WTC11 (cell line): ENCODE measurements around the gene SUCLG2. TPM values are rescaled to one million over a fixed set of nuclear protein-coding genes. Genes with fewer than 3 reads are reported as not detected.

Experiments
- ATAC-seq: fragments of 200-7000 bp; cut with Tn5 transposase; 2 replicates; pipeline ENCODE4 v1.10.0; 2021; ENCODE audit warnings: mild to moderate bottlenecking, moderate library complexity
- CTCF ChIA-PET: fragments of 300-600 bp; sonication (Branson Sonifier 250); formaldehyde crosslinking; loops from one replicate; lab custom pipeline; 2021; ENCODE audit warnings: antibody characterized with exemption; lab: Charles Lee
- POLR2A ChIA-PET: fragments of 350-600 bp; sonication (Branson Sonifier 250); formaldehyde crosslinking; loops from one replicate; lab custom pipeline; 2021; ENCODE audit warnings: antibody characterized with exemption; lab: Charles Lee
- DNase-seq: peaks from one replicate; pipeline ENCODE4 v3.0.0; 2021; ENCODE audit warnings: low spot score
- H3K27ac Mint-ChIP-seq: 2 replicates; pipeline ENCODE4 v1.8.0; 2021; ENCODE audit warnings: mixed read lengths
- H3K27me3 Mint-ChIP-seq: 2 replicates; pipeline ENCODE4 v1.8.0; 2021; ENCODE audit warnings: low read depth, mild to moderate bottlenecking, moderate library complexity, mixed read lengths
- H3K36me3 Mint-ChIP-seq: 2 replicates; pipeline ENCODE4 v1.8.0; 2021; ENCODE audit warnings: mixed read lengths
- H3K4me1 Mint-ChIP-seq: 2 replicates; pipeline ENCODE4 v1.8.0; 2022; ENCODE audit warnings: mixed read lengths
- H3K4me3 Mint-ChIP-seq: 2 replicates; pipeline ENCODE4 v1.8.0; 2021; ENCODE audit warnings: mild to moderate bottlenecking, moderate library complexity, mixed read lengths
- H3K9me3 Mint-ChIP-seq: 2 replicates; pipeline ENCODE4 v1.8.0; 2021; ENCODE audit warnings: mixed read lengths
- ARID4B ChIP-seq: sonication (generic); formaldehyde crosslinking; IDR thresholded peaks from 2 replicates; pipeline ENCODE4 v1.8.0; 2023; ENCODE audit warnings: missing genetic modification reagents, mild to moderate bottlenecking, borderline replicate concordance
- ATF1 ChIP-seq: sonication (generic); formaldehyde crosslinking; IDR thresholded peaks from 2 replicates; pipeline ENCODE4 v1.8.1; 2023; ENCODE audit warnings: mild to moderate bottlenecking, moderate library complexity, missing genetic modification reagents
- ATF6 ChIP-seq: sonication (generic); formaldehyde crosslinking; IDR thresholded peaks from 2 replicates; pipeline ENCODE4 v1.8.1; 2023; ENCODE audit warnings: mild to moderate bottlenecking, missing genetic modification reagents
- ERG ChIP-seq: fragments of 250-450 bp; sonication (Bioruptor Pico); IDR thresholded peaks from 2 replicates; pipeline ENCODE4 v1.8.0; 2021; ENCODE audit warnings: mild to moderate bottlenecking
- ESRRA ChIP-seq: sonication (generic); formaldehyde crosslinking; IDR thresholded peaks from 2 replicates; pipeline ENCODE4 v1.8.1; 2022; ENCODE audit warnings: mild to moderate bottlenecking, missing genetic modification reagents, borderline replicate concordance
- FOXP1 ChIP-seq: sonication (generic); formaldehyde crosslinking; IDR thresholded peaks from 2 replicates; pipeline ENCODE4 v1.8.0; 2022; ENCODE audit warnings: missing genetic modification reagents, mild to moderate bottlenecking, moderate library complexity, borderline replicate concordance
- FOXP4 ChIP-seq: sonication (generic); formaldehyde crosslinking; IDR thresholded peaks from 2 replicates; pipeline ENCODE4 v1.8.0; 2022; ENCODE audit warnings: mild to moderate bottlenecking, missing genetic modification reagents
- HMGXB4 ChIP-seq: sonication (generic); formaldehyde crosslinking; IDR thresholded peaks from 2 replicates; pipeline ENCODE4 v1.8.1; 2023; ENCODE audit warnings: mild to moderate bottlenecking, moderate library complexity, missing genetic modification reagents
- KAT7 ChIP-seq: sonication (generic); formaldehyde crosslinking; IDR thresholded peaks from 2 replicates; pipeline ENCODE4 v1.8.1; 2023; ENCODE audit warnings: missing genetic modification reagents, mild to moderate bottlenecking, borderline replicate concordance
- MLX ChIP-seq: sonication (generic); formaldehyde crosslinking; IDR thresholded peaks from 2 replicates; pipeline ENCODE4 v1.8.1; 2023; ENCODE audit warnings: mild to moderate bottlenecking, missing genetic modification reagents, moderate library complexity
- NFE2L1 ChIP-seq: sonication (generic); formaldehyde crosslinking; IDR thresholded peaks from 2 replicates; pipeline ENCODE4 v1.8.1; 2023; ENCODE audit warnings: missing genetic modification reagents
- NFYB ChIP-seq: sonication (generic); formaldehyde crosslinking; conservative IDR thresholded peaks from 2 replicates; pipeline ENCODE4 v1.8.0; 2022; ENCODE audit warnings: low read depth, missing genetic modification reagents
- SMAD4 ChIP-seq: sonication (generic); formaldehyde crosslinking; IDR thresholded peaks from 2 replicates; pipeline ENCODE4 v1.8.0; 2022; ENCODE audit warnings: mild to moderate bottlenecking, missing genetic modification reagents
- TEAD4 ChIP-seq: sonication (generic); formaldehyde crosslinking; IDR thresholded peaks from 2 replicates; pipeline ENCODE4 v1.8.0; 2022; ENCODE audit warnings: mild to moderate bottlenecking, missing genetic modification reagents
- ZMAT4 ChIP-seq: fragments of 250-450 bp; sonication (Bioruptor Pico); IDR thresholded peaks from 2 replicates; pipeline ENCODE4 v1.9.0; 2021; ENCODE audit warnings: mild to moderate bottlenecking
- ZNF317 ChIP-seq: sonication (generic); formaldehyde crosslinking; IDR thresholded peaks from 2 replicates; pipeline ENCODE4 v1.8.1; 2023; ENCODE audit warnings: low read depth, mild to moderate bottlenecking, moderate library complexity, missing genetic modification reagents, borderline replicate concordance
- ZNF532 ChIP-seq: fragments of 250-450 bp; sonication (Bioruptor Pico); IDR thresholded peaks from 2 replicates; pipeline ENCODE4 v1.9.0; 2021; ENCODE audit warnings: mild to moderate bottlenecking, borderline replicate concordance
- total RNA-seq: library from RNA; stranded (reverse); gene quantifications from 3 replicates; pipeline ENCODE4 v1.2.3, GENCODE V29; 2021

The SUCLG2 gene
- total RNA-seq, 1 experiment from 2014 or later, result 39.7 TPM

GRCh38 chr3:67617518-67617917 is 36.9 kb downstream of the SUCLG2 start:
- H3K36me3 Mint-ChIP-seq, result no peaks in the 10 kb centered on the region
- TF ChIP-seq HMGXB4, result no peak
- TF ChIP-seq FOXP4 (CRISPR knock-in tag), result no peak
- TF ChIP-seq SMAD4 (CRISPR knock-in tag), result no peak
- no peak for TF ChIP-seq NFE2L1 (CRISPR knock-in tag)
- TF ChIP-seq ESRRA, result no peak
- no peak for TF ChIP-seq ZMAT4
- TF ChIP-seq, all 79 proteins: peak for 0
- DNase-seq (no peak), ATAC-seq (no peak)
- POLR2A ChIA-PET, result no interaction called here
- H3K4me1 Mint-ChIP-seq, result peaks cover 32% of the 10 kb centered on the region
- no peak overlapping the region for H3K27ac Mint-ChIP-seq
- no peaks in the 10 kb centered on the region for H3K9me3 Mint-ChIP-seq
- no peak overlapping the region for H3K4me3 Mint-ChIP-seq
- CTCF ChIA-PET, result no interaction called here
- H3K27me3 Mint-ChIP-seq, result no peaks in the 10 kb centered on the region

- Mint-ChIP-seq H3K27me3 (no peaks in the 10 kb centered on the region), H3K27ac (no peak overlapping the region), H3K36me3 (no peaks in the 10 kb centered on the region), H3K4me3 (no peak overlapping the region), H3K9me3 (no peaks in the 10 kb centered on the region), H3K4me1 (peaks cover 32% of the 10 kb centered on the region)
- POLR2A ChIA-PET, result no interaction called here
- CTCF ChIA-PET, result no interaction called here
- no peak for DNase-seq
- no peak for ATAC-seq
- no peak for TF ChIP-seq ZMAT4
- no peak for TF ChIP-seq TEAD4 (CRISPR knock-in tag)
- TF ChIP-seq FOXP1 (CRISPR knock-in tag), result no peak
- TF ChIP-seq ARID4B, result no peak
- TF ChIP-seq KAT7 (CRISPR knock-in tag), result no peak
- TF ChIP-seq ERG (CRISPR knock-in tag), result no peak
- TF ChIP-seq ATF1 (CRISPR knock-in tag), result no peak
- TF ChIP-seq ATF6 (CRISPR knock-in tag), result no peak
- TF ChIP-seq MLX (CRISPR knock-in tag), result no peak
- TF ChIP-seq ZNF317 (CRISPR knock-in tag), result no peak
- TF ChIP-seq NFYB (CRISPR knock-in tag), result no peak
- TF ChIP-seq ZNF532 (CRISPR knock-in tag), result no peak
Observed at GRCh38 chr3:67616046-67616445, 38.4 kb downstream of the SUCLG2 start.
